Erythroblast (primary cell): ENCODE results near the gene NDUFB10.

Source experiments
- GATA1 ChIP-seq: IDR thresholded peaks from 2 replicates; pipeline ENCODE4 v1.6.1; 2011; ENCODE audit warnings: low read depth, mild to moderate bottlenecking, control low read depth, low read length, moderate library complexity
- POLR2A ChIP-seq: IDR thresholded peaks from 2 replicates; pipeline ENCODE4 v1.6.1; 2011; ENCODE audit warnings: mild to moderate bottlenecking, low read length

DNA sequence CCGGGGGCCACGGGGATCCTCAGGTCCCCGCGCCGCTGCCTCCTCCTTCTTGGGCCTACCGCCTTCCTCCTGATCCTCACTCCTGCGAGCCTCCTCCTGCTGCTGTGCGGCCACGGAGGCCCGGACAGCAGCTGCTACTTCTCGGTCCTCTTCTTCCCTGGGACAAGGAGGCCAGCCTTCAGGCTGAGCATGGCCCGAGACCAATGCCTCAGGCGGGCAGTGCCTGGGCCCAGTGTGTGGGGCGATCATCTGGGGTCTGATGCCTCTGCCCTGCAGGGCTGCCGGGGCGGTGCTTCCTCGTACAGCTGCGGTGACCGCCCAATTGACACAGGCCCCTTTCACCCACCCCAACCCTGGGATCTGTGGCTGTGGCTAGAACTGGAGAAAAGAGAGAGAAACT, 41.7 kb downstream of the NDUFB10 start:
- TF ChIP-seq POLR2A, result no peak
- no peak for TF ChIP-seq GATA1
